ENCODE measurements around the gene ASS1.

DNA sequence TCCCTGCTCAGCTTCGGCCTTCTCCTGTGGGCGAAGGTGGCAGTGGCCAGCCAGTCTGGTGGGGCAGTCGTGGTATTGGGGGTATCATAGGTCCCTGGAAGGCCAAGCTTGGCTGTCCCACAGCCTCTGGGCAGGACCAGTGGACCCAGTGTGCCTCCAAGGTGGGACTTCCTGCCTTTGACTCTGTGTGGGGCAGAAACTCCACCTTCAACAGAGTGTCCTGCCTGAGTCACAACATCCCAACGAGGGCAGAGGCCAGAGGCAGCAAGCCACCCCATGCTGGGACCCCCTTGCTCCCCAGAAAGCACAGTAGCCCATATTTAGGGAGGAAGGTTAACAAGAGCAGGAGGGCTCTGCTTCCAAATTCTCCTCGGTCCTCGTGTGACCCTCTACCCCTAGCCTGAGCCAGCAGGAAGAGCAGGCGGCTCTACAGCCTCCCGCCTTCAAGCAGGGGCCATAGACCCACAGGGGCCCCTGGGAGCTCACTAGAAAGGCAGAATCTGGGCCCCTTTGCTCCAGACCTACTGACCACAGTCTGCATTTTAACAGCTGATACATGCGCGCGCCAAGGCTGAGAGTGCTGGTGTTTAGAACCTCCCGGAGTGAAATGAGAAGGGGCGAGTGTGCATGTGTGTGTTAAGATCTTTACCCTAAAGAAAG lies 83.0 kb downstream of the ASS1 start:
- TF ChIP-seq, protein P1, sequence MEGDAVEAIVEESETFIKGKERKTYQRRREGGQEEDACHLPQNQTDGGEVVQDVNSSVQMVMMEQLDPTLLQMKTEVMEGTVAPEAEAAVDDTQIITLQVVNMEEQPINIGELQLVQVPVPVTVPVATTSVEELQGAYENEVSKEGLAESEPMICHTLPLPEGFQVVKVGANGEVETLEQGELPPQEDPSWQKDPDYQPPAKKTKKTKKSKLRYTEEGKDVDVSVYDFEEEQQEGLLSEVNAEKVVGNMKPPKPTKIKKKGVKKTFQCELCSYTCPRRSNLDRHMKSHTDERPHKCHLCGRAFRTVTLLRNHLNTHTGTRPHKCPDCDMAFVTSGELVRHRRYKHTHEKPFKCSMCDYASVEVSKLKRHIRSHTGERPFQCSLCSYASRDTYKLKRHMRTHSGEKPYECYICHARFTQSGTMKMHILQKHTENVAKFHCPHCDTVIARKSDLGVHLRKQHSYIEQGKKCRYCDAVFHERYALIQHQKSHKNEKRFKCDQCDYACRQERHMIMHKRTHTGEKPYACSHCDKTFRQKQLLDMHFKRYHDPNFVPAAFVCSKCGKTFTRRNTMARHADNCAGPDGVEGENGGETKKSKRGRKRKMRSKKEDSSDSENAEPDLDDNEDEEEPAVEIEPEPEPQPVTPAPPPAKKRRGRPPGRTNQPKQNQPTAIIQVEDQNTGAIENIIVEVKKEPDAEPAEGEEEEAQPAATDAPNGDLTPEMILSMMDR (IDR thresholded peaks at IDR 0.05; ENCODE audit: borderline replicate concordance, extremely low read depth, low read length, poor library complexity, severe bottlenecking) = no peak
- TF ChIP-seq EZH2 (IDR thresholded peaks at IDR 0.05; ENCODE audit: borderline replicate concordance, low read depth, low read length, severe bottlenecking) = no peak
